RWPE1 (cell line): Measurements from ENCODE around the gene LARP6.
A peak's percentile ranks its signal among the peaks of the same experiment; 100 is the strongest.

Source experiments
- CTCF ChIA-PET: fragments of 350-600 bp; sonication (Branson Sonifier 250); formaldehyde crosslinking; extraction: SDS; loops from one replicate; lab custom pipeline; 2021; lab: Yijun Ruan, JAX
- POLR2A ChIA-PET: fragments of 400-600 bp; formaldehyde crosslinking; extraction: SDS; loops from one replicate; lab custom pipeline; 2020; ENCODE audit warnings: antibody characterized with exemption; ENCODE audit not compliant: low non-redundant PET; lab: Yijun Ruan, JAX
- DNase-seq: peaks from one replicate; pipeline ENCODE4 v3.0.0; 2012; ENCODE audit warnings: low spot score
- H3K27ac ChIP-seq: fragments of 450-650 bp; 2 replicates; pipeline ENCODE4 v1.5.1; 2017
- TF ChIP-seq, protein P1 (sequence below): fragments of 450-650 bp; conservative IDR thresholded peaks from 2 replicates; pipeline ENCODE4 v1.5.1; 2017; ENCODE audit warnings: low read depth, mild to moderate bottlenecking

The LARP6 gene

DNA sequence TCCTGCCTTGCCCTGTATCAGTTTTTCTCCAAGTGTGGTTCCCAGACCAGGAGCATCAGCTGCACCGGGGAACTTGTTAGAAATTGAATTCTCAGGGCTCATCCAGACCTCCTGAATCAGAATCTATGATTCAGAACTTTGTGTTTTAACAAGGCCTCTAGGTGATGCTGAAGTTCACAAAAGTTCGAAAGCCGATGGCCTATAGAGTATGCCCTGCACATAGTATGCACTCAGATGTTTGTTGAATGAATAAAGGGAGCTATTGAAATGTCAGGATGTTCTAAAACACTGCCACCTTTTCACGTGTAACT is 664 bp upstream of the LARP6 start:
- DNase-seq, result peak; percentile 39
- ChIA-PET CTCF (interaction anchor here (0.8 to 1.2 kb wide), 3 partner anchors 15 to 30 kb away, joined by 3 to 4 read pairs (median 4); no protein-coding TSS in a partner anchor), POLR2A (no interaction called here)
- TF ChIP-seq, protein P1, sequence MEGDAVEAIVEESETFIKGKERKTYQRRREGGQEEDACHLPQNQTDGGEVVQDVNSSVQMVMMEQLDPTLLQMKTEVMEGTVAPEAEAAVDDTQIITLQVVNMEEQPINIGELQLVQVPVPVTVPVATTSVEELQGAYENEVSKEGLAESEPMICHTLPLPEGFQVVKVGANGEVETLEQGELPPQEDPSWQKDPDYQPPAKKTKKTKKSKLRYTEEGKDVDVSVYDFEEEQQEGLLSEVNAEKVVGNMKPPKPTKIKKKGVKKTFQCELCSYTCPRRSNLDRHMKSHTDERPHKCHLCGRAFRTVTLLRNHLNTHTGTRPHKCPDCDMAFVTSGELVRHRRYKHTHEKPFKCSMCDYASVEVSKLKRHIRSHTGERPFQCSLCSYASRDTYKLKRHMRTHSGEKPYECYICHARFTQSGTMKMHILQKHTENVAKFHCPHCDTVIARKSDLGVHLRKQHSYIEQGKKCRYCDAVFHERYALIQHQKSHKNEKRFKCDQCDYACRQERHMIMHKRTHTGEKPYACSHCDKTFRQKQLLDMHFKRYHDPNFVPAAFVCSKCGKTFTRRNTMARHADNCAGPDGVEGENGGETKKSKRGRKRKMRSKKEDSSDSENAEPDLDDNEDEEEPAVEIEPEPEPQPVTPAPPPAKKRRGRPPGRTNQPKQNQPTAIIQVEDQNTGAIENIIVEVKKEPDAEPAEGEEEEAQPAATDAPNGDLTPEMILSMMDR, result no peak; the same call in 1 of the 2 replicates
- H3K27ac ChIP-seq, result peak overlapping the region; percentile 82

GRCh38 chr15:70853318-70853972 is 512 bp downstream of the LARP6 start:
- H3K27ac ChIP-seq, result peak overlapping the region; percentile 82
- ChIA-PET CTCF (interaction anchor here (0.7 to 1.0 kb wide), 2 partner anchors 49 to 133 kb away, joined by 3 to 5 read pairs; no protein-coding TSS in a partner anchor), POLR2A (no interaction called here)
- DNase-seq, result peak; percentile 63
- TF ChIP-seq, protein P1, result no peak

DNA sequence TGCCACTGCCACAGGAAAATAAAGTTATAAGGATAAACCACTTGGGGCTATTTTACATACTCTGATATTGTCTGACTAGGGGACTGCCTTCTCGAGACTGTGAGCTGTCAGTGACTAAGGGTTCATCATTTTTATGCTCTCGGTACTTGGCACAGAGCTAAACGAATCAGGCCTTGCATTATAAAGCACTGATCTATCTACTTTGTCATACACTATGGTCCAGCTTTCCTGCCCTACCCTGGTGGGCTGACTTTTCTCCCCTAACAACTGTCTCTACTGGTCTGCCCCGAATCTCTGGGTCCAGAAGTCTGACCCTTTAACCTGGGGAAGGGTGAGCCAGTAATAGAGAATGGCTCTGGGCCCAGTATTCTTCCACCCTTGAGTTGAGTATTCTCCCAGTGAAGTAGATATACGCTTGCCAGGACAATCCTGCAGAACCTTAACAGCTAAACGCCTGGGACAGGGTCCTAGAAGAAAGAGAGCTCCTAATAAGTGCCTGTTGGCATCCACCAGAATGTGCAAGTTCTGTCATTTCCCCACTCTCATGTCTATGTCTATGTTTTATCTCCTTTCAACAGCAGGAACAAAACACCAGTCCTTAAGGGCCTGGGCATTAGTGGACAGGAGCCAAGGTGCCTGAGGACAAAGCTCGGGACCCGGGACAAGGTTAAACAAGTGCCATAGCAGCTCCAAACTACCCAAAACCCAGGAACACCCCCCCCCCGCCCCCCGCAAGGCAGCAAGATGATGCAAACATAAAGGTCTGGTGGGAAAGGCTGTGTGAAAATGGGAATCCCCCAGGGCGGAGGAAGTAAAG is 1.2 kb downstream of the LARP6 start:
- ChIA-PET CTCF (interaction anchor here (0.6 to 1.5 kb wide), 4 partner anchors 16 to 132 kb away, joined by 3 to 5 read pairs (median 3); no protein-coding TSS in a partner anchor), POLR2A (no interaction called here)
- peak overlapping the region; percentile 82 for H3K27ac ChIP-seq
- peak; percentile 62 for DNase-seq
- TF ChIP-seq, protein P1, result no peak

GRCh38 chr15:70851889-70852288 is 2.1 kb downstream of the LARP6 start:
- peak overlapping the region; percentile 45 for H3K27ac ChIP-seq
- POLR2A ChIA-PET, result no interaction called here

DNA sequence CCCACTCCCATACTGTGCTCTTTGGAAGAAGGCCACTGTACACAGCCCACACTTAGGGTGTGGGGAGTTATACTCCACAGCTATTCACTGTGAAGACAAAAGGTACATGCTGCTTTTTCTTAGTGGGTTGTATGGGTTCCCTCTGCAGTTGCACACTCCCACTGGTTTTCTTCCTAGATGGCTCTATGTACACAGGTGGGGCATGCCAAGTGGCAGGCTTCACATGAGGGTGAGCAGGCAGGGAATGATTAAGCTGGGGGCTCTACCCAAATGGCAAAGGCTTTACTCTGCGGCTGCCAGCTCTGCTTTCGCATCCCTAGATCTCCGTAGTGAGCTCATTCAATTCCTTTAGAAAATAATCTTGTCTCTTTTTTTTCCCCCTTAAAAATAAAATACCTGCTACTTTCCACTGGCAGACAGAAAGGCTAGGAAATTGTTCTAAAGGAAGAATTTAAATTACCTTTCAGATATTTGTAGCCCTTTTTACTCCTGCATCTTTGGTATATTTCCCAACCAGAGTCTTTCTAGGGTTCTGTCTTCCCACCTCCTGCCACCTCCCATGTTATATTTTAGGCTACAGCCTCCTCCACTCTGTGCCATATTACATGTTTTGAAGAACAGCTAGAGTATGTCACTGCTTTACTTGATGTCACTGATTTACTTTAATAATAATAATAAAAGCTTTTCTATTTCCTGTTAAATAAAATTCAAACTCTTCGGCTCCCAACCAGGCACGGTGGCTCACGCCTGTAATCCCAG is 8.2 kb downstream of the LARP6 start:
- CTCF ChIA-PET, result interaction anchor here (0.6 kb wide), 1 partner anchor 34 kb away, joined by 6 read pairs; no protein-coding TSS in a partner anchor

More at GRCh38 chr15:70851889-70852288, 2.1 kb downstream of the LARP6 start:
- no peak for DNase-seq
- TF ChIP-seq, protein P1, result no peak
- CTCF ChIA-PET, result interaction anchor here (1.5 kb wide), 1 partner anchor 23 kb away, joined by 3 read pairs; no protein-coding TSS in a partner anchor

More for the DNA sequence above, 8.2 kb downstream of the LARP6 start:
- DNase-seq, result no peak
- no peak overlapping the region for H3K27ac ChIP-seq
- POLR2A ChIA-PET, result no interaction called here
- TF ChIP-seq, protein P1, result no peak
